ENCODE measurements around the gene MEF2A.
"Not testable (repeated sequence)": the region's sequence is repeated elsewhere in the genome, so short reads cannot be mapped to it uniquely, and the experiment has no call there.

MEF2A gene

DNA sequence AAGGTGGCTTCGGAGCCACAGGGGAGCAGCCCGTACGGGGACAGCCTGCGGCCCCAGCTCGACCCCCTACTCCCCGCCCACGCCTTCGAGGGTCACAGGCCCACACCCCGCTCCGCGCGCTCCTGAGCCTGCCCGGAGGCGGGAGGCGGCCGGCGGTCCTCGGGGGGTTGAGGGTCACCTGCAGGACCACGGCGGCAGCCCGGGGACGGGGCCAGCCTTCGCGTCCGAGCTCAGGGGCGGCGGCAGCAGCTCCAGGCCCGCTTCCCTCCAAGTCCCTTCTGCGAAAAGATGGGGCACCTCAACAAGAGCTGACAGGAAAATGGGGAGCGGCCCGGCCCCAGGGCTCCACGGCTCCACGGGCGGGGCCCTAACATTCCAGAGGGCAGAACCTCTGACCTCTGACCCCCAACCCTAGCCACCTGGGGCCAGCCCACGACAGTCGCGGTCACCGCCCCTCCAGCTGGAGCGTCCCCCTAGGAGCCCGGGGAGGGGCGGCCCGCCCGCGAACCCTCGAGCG, 167.0 kb downstream of the MEF2A start:
- peak; percentile 22 for DNase-seq

DNA sequence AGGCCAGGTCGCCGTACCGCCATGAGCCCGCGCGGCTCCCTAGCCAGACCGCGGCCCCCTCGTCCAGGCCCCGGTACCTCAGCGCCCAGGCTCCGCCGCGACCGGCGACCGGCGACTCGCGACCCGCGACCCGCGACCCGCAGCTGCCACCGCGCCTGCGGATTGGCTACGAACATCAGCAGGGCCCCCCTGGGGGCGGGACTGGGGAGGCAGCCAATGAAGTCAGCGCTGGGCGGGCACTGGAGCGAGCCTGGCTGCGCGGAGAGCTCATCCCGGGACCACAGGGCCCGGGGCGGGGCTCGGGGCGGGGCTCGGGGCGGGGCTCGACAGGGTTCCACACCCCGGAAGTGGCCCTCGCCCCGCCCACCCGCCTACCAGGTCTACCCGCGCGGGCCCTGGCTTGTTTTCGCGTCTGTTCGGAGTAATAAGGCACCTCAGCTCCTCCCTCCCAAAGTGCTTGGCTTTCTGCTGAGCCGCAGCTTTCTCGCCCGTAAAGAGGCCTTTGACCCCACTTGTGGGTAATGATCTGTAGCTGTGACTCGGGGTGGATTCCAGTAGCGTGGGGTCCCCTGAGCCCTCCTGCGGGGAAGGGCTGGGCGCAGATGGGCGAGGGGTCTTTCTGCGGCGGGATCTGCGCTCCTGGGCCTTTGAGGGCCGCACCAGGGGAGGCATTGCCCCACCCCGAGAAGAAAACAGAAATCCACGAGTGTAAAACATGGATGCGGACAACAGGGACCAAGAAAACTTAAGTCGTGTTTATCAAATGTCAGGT, 167.7 kb downstream of the MEF2A start, which contains the start of gene LYSMD4:
Gene LYSMD4 (minus strand): TSS at position 170 of the 772 bp plus-strand sequence. CDS start 1,438 bp downstream, outside the sequence.
- peak; percentile 99 for DNase-seq

DNA sequence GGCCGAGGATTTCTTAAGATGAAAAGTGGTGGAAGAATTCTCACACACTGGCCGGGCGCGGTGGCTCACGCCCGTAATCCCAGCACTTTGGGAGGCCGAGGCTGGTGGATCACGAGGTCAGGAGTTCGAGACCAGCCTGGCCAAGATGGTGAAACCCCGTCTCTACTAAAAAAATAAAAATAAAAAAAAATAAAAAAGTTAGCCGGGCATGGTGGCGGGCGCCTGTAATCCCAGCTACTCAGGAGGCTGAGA, 168.2 kb downstream of the MEF2A start:
- DNase-seq, result not testable (repeated sequence)

GRCh38 chr15:99734575-99734974, 168.8 kb downstream of the MEF2A start:
- DNase-seq, result no peak

GRCh38 chr15:99735868-99736267, 170.1 kb downstream of the MEF2A start:
- DNase-seq, result no peak

DNA sequence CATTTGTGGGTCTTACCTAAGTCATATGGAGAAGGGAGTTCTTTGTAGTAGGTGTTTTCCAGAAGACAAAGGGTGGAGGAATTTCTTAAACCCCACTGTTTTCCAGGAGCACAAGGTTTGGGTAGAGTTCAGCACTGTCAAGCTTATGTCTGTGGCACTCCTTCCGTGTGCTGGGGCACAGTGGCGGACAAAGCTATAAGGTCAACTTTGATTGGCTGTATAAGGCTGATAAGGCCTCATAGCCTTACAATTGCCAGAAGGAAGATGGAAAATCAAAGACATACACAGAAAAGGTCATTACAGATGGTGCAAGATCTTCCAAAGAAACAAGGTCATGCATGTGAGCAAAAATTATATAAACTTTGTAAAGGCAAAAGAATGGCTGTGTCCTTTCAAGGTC, 170.9 kb downstream of the MEF2A start:
- DNase-seq, result no peak

GRCh38 chr15:99738021-99738847, 172.4 kb downstream of the MEF2A start:
- no peak for DNase-seq

DNA sequence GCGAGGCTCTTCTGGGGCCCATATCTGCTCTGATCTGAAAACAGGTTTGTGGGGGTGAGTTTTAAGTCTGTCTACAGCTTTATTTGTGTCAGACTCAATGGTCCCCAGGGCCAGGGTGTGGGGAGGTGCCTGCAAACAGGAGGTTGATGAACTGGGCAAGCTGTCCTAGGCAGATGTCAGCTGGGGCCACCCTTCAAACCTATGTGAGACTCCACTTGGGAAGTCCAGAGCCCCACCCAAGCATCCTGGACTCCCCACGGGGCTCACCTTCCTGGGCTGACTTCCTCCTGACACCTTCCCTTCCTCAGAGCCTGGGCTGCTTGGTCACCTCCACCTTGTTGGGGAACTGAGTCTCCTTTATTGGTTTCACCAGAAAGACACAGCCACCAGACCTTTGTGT, 176.1 kb downstream of the MEF2A start:
- no peak for DNase-seq

DNA sequence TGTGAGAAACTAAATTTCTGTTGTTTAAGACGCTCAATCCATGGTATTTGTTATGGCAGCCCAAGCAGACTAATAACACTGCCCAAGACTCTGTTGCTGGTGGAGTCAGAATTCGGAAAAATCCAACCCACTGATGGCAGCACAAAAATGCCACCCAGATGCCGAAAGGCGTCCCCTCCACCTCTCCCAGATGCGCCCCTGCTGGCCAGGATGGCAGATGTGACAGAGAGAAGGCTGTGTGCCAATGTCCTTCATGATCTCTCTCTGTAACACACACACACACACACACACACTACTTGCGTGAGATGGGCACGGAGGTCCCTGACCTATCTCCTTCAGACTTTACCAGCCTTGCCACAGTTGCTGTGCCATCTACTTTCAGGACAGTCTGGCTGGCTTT, 178.4 kb downstream of the MEF2A start:
- DNase-seq, result no peak

DNA sequence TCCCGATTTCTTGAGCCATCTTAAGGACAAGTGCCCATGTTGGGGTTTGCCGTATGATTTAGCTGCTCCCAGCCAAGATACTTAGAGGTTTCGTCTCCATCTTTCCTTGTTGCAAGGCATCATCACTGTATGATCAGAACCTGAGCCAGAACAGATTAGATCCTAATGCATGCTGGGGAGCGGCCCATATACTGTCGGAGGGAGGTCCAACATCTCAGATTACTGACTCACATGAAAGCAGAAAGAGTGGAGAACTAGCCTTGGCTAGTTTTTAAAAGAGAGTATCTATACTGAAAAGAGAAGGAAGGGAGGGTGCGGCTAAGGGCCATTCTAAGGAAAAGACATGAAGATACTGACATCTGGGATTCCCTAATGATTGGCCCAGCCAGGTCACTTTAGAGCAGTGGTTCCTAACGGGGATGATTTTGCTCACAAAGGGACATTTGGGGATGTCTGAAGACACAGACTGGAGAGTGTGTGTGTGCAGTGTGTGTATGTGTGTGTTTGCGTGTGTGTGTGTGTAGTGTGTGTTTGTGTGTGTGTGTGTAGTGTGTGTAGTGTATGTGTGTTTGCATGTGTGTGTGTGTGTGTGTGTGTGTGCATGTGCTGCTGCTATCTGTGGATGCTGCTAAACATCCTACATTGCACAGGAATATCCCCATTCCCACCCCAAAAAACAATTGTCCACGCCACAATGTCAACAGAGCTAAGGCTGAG, 179.7 kb downstream of the MEF2A start:
- DNase-seq, result no peak

DNA sequence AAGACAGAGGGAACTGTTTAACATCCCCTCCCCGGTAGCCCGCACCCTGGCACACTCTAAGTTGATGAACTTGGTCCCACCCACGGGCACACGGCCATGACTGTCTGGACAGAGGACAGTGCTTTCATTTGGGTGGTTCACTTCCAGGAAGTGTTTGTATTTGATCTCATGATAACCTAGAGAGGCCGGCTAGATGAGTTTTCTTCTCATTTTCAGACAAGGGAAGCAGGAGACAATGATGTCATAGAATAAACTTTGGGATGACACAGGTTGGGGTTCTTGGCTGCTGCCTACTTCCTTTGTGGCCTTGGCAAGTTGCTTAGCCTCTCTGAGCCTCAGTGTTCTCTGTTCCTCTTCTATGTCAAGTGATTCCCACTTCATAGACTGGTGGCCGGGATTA, 183.6 kb downstream of the MEF2A start:
- no peak for DNase-seq

DNA sequence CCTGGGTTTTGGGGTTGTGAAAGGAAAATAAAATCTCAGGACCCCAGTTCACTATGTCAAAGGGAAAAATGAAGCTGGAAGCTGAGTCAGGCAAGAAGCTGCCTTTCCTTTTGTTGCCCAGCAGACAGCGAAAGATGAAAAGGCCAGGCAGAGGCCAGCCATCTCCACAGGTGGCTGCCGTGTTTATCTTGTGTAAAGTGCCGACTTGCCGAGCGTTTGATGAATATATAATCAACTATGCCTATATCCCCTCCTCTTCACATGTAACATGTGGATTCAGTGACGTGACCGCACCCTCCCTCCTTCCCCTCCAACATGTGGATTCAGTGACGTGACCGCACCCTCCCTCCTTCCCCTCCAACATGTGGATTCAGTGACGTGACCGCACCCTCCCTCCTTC, 184.5 kb downstream of the MEF2A start:
- DNase-seq, result not testable (repeated sequence)

DNA sequence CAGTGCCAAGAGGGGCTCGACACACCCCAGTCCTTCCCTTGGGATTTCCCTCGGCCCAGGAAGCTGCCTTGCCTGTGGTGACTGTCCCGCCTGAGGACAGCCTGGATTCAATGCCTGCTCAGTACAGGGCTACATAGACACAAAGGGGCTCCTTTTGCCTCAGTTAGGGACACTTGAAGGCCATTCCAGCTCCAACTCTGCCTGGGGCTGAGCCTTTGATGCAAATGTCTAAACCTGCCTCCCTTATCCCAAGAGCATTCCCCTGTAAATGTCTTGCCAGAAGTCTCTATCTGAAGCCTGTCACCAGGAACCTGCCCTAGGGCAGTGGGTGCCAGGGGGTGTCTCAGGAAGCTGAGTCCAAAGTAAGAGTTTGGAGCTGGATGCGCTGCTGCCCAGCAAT, 186.8 kb downstream of the MEF2A start:
- DNase-seq, result no peak

- DNase-seq, result no peak
Measured at GRCh38 chr15:99753066-99753465, 187.3 kb downstream of the MEF2A start.

DNA sequence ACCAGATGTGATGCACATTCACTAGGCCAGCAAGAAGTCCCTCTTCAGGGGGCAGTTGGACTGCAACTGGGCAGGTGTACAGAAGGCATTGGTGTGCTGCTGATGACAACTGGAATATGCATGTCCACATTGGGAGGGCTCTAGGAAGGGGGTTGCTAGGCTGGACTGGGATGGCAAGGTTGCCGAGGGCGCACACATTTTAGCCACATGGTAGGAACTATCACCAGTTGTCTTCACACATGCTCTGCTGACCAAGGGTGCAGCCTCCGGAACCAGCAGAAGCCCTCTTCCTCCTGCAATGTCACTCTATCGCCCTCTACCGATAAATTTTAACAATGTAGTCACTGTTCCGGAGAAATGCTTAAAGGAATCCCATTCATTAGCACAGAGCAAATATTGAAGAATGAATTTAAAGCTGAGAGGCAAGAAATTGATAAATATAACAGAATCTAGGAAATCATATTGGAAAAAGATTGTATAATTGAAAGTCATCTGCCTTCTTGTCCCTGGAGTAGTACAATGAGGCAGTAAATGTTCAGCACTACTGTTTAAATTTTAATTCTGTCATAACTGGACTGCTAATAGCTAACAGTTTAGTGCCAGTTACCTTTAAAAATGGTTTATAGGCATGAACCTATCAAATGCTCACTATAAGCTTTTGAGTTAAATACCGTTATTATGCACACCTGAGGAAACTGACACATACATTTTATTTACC, 190.1 kb downstream of the MEF2A start:
- DNase-seq, result peak; percentile 45

- DNase-seq, result no peak
Measured at GRCh38 chr15:99762288-99762687, 196.5 kb downstream of the MEF2A start.

DNA sequence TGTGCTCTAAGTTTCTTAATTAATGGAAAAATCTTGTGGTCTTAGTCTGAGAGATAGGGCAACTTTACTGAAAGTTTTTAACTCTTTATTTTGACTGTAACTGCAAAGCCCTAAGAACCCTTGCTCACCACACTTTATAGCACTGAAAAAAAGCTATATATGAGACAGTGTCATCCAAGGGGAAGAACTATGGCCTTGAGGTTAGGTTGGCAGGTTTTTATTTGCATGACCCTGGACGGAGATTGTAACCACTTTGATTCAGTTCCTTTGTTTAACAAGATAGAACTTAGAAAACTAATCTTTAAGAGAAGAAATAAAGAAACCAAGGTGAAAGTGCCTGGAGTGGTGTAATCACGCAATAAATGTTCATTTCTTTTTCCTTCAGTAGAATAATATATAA, 198.0 kb downstream of the MEF2A start:
- DNase-seq, result no peak

DNA sequence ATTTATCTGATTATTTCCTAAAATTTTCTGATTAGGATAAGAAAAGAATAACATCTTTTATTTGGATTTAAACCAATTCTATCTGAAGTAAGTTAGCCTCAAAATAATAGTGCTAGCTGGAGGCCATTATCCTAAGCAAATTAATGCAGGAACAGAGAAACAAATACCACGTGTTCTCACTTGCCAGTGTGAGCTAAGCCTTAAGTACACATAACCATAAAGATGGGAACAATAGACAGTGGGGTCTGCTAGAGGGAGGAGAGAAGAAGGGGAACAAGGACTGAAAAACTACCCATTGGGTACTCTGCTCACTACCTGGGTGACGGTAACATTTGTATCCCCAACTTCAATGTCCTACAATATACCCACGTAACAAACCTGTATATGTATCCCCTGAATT, 198.7 kb downstream of the MEF2A start:
- DNase-seq, result no peak

Measured in stimulated activated CD4-positive, alpha-beta T cell treated with anti-CD3 and anti-CD28 coated beads, Interleukin-15, amount 100 ng/mL, for 24 hours (primary cell).